RWPE2 (cell line): Measurements from ENCODE around the gene TSC2.

Source experiments
- ATAC-seq: fragments of 200-7000 bp; cut with Tn5 transposase; 3 replicates; pipeline ENCODE4 v1.9.1; 2021; ENCODE audit warnings: low read depth
- DNase-seq: peaks from one replicate; pipeline ENCODE4 v3.0.0-alpha.2; 2020; ENCODE audit warnings: low spot score
- H3K27ac ChIP-seq: fragments of 450-650 bp; 2 replicates; pipeline ENCODE4 v1.5.1; 2017; ENCODE audit warnings: mild to moderate bottlenecking; ENCODE audit not compliant: poor library complexity, severe bottlenecking
- H3K27me3 ChIP-seq: fragments of 250-450 bp; sonication (Bioruptor Pico); 2 replicates; pipeline ENCODE4 v1.5.1; 2021; ENCODE audit warnings: mild to moderate bottlenecking, moderate library complexity; ENCODE audit not compliant: insufficient read depth, poor library complexity, severe bottlenecking
- H3K36me3 ChIP-seq: fragments of 250-450 bp; sonication (Bioruptor Pico); 2 replicates; pipeline ENCODE4 v1.5.1; 2020; ENCODE audit warnings: low read depth, mild to moderate bottlenecking, moderate library complexity
- H3K4me1 ChIP-seq: fragments of 250-450 bp; sonication (Bioruptor Pico); 2 replicates; pipeline ENCODE4 v1.5.1; 2021; ENCODE audit warnings: mild to moderate bottlenecking, moderate library complexity; ENCODE audit not compliant: insufficient read depth, poor library complexity, severe bottlenecking
- H3K4me3 ChIP-seq: fragments of 250-450 bp; sonication (Bioruptor Pico); 2 replicates; pipeline ENCODE4 v1.5.1; 2021; ENCODE audit warnings: mild to moderate bottlenecking, moderate library complexity; ENCODE audit not compliant: severe bottlenecking
- H3K9me3 ChIP-seq: fragments of 250-450 bp; sonication (Bioruptor Pico); 2 replicates; pipeline ENCODE4 v1.5.1; 2021; ENCODE audit warnings: mild to moderate bottlenecking, moderate library complexity; ENCODE audit not compliant: severe bottlenecking
- TF ChIP-seq, protein P1 (sequence below): fragments of 450-650 bp; IDR thresholded peaks from one replicate; pipeline ENCODE4 v1.5.1; 2017; ENCODE audit warnings: mild to moderate bottlenecking, moderate library complexity; ENCODE audit not compliant: poor library complexity, severe bottlenecking

The TSC2 gene

DNA sequence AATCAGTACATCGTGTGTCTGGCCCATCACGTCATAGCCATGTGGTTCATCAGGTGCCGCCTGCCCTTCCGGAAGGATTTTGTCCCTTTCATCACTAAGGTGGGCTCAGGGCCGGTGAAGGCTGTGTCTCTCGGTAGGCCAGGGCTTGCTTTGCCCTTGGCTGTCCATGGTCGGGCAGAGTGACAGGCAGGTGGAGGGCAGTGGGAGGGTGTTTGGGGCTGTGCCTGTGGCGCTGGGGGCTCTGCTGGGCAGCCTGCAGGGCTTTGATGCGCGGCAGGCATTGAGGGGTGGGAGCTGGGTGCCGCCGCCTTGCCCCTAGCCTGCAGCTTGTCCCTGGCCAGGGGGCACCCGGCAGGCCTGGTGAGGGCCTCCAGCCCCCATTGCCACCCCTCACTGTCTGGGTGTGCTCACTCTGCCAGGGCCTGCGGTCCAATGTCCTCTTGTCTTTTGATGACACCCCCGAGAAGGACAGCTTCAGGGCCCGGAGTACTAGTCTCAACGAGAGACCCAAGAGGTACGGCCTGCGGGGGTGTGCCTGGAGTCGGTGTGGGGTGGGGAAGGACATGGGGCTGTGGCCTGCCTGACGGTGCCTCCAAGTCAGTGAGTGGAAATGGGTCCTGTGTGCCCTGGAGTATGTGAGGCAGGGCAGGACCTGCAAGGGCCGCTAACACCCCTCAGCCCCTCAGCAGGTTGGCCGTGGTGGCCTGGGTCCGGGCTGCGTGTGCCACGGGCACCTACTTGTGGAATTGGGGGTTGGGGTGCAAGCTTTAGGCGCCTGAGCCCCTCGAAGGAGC, 28.5 kb downstream of the TSC2 start:
- H3K27ac ChIP-seq: no peak overlapping the region
- peaks cover 10% of the 10 kb centered on the region for H3K36me3 ChIP-seq
- ATAC-seq (no peak), DNase-seq (no peak)
- H3K4me3 ChIP-seq: no peak overlapping the region
- no peaks in the 10 kb centered on the region for H3K4me1 ChIP-seq
- TF ChIP-seq, protein P1, sequence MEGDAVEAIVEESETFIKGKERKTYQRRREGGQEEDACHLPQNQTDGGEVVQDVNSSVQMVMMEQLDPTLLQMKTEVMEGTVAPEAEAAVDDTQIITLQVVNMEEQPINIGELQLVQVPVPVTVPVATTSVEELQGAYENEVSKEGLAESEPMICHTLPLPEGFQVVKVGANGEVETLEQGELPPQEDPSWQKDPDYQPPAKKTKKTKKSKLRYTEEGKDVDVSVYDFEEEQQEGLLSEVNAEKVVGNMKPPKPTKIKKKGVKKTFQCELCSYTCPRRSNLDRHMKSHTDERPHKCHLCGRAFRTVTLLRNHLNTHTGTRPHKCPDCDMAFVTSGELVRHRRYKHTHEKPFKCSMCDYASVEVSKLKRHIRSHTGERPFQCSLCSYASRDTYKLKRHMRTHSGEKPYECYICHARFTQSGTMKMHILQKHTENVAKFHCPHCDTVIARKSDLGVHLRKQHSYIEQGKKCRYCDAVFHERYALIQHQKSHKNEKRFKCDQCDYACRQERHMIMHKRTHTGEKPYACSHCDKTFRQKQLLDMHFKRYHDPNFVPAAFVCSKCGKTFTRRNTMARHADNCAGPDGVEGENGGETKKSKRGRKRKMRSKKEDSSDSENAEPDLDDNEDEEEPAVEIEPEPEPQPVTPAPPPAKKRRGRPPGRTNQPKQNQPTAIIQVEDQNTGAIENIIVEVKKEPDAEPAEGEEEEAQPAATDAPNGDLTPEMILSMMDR: no peak
- no peaks in the 10 kb centered on the region for H3K9me3 ChIP-seq
- H3K27me3 ChIP-seq: no peaks in the 10 kb centered on the region

DNA sequence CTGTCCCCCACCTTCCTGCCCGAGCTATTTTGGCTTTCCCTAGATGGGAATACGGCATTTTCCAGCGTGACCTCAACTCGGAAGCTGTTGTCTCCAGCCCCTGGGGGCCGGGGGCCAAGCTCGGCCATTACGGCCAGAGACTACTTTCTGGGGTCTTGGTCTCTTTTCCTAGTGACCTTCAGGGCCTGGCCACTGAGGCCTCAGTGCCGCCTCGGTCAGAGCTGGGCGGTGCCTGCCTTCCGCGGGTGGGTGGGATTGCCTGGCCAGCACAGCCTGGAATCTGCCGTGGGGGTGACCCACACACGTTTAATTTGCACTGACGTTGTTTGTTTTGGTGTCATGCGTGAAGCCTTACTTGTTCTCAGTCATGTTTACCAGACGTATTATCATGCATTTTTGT, 29.2 kb downstream of the TSC2 start:
- Histone ChIP-seq H3K27me3 (no peaks in the 10 kb centered on the region), H3K4me3 (no peak overlapping the region)

DNA sequence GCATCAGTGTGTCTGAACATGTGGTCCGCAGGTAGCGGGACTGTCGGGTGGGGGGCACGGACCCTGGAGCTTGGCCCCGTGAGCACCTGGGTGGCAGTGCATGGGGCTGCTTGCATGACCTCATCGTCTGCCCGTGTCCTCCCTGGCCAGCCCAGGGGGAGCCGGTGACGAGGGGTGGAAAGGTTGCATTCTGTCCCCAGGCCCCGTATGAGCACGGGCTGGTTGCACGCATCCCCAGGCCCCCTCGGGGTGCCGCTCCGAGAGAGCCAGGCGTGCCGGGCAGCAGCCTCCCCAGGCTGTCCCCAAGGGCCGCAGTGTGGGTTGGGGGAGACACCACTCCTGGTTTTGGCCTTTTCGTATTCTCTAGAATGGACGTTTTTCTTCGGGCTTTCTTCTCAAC, 29.9 kb downstream of the TSC2 start:
- ATAC-seq: no peak
- Histone ChIP-seq H3K36me3 (peaks cover 16% of the 10 kb centered on the region), H3K4me3 (no peak overlapping the region)

More for the DNA sequence above, 29.2 kb downstream of the TSC2 start:
- H3K36me3 ChIP-seq: peaks cover 15% of the 10 kb centered on the region
- no peaks in the 10 kb centered on the region for H3K9me3 ChIP-seq
- TF ChIP-seq, protein P1: no peak
- ATAC-seq: no peak
- H3K27ac ChIP-seq: no peak overlapping the region
- peaks cover under 1% of the 10 kb centered on the region for H3K4me1 ChIP-seq
- DNase-seq: no peak

DNA sequence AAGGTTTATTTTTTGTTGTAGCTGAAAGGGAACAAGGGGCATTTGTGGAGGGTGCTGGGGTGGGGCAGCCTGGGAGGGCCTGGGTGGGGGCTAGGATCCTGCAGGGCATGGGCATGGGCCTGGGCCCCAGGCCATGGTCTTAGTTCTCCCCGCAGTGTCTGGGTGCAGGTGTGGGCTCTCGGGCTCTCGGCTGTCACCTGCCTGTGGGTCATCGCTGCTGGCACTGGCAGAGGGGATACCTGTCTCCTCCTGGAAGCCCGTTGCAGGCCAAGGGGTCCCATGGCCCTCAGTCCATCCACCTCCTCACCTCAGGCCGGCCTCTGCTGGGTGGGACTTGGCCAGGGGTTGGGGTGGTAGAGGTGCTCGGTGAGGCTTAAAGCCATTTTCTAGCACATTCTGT, 30.3 kb downstream of the TSC2 start:
- Histone ChIP-seq H3K9me3 (no peaks in the 10 kb centered on the region), H3K4me3 (no peak overlapping the region), H3K36me3 (peaks cover 15% of the 10 kb centered on the region), H3K4me1 (peaks cover 6% of the 10 kb centered on the region), H3K27ac (no peak overlapping the region), H3K27me3 (no peaks in the 10 kb centered on the region)
- TF ChIP-seq, protein P1: no peak
- ATAC-seq (no peak), DNase-seq (no peak)

More for the DNA sequence above, 29.9 kb downstream of the TSC2 start:
- no peak for DNase-seq
- TF ChIP-seq, protein P1: no peak
- H3K27me3 ChIP-seq: no peaks in the 10 kb centered on the region
- H3K9me3 ChIP-seq: no peaks in the 10 kb centered on the region
- peaks cover 6% of the 10 kb centered on the region for H3K4me1 ChIP-seq
- no peak overlapping the region for H3K27ac ChIP-seq

DNA sequence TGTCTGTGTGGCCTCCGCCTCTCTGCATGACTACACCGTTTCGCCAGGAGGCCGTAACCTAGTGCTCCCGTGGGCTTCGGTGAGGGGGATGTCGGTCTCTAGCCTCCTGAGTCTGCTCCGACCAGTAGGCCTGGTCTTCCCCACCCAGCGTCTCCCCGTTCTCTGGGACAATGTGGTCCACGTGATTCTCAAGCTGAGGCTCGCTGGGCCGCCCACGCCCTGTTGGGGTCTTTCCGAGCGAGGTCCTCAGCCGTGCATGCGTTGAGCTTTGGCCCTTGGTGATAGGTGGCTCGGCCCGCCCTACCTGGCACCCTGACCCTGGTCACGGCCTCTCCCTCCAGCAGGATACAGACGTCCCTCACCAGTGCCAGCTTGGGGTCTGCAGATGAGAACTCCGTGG, 30.9 kb downstream of the TSC2 start:
- H3K4me3 ChIP-seq: no peak overlapping the region
- H3K4me1 ChIP-seq: peaks cover 6% of the 10 kb centered on the region
- DNase-seq (no peak), ATAC-seq (no peak)
- H3K27ac ChIP-seq: no peak overlapping the region
- peaks cover 18% of the 10 kb centered on the region for H3K36me3 ChIP-seq
- TF ChIP-seq, protein P1: no peak
- no peaks in the 10 kb centered on the region for H3K9me3 ChIP-seq
- no peaks in the 10 kb centered on the region for H3K27me3 ChIP-seq
